NCI-H526 (cell line): ENCODE results near the gene CLCN4.

Experiments
- DNase-seq, 2 experiments: peaks; one replicate each; lab custom pipeline; 2025; lab: John Stamatoyannopoulos, UW

CLCN4 gene

GRCh38 chrX:10167573-10167972 is 10.8 kb downstream of the CLCN4 start:
- DNase-seq, result no peak

- no peak for DNase-seq
Measured at GRCh38 chrX:10168226-10168625, 11.5 kb downstream of the CLCN4 start.

DNA sequence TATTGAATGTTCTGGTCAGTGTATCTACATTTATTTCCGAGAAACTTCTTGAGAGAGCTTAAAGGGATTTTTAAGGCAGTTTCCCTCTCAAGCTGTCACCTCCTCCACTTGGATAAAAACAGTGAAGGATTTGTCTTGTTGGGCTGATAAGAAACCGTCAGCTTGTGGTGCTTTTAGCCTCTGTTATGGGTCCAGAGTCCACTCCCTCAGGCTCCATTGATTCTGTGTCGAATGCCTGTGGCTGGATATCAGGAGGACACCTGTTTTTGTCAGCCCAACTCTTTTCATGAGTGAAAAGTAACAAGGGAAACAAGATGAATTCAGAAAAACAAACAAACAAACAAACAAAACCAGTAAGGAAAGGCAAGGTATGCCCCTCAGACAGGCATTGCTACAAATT is 12.4 kb downstream of the CLCN4 start:
- peak in 1 of 2 experiments; percentile 37 for DNase-seq

DNA sequence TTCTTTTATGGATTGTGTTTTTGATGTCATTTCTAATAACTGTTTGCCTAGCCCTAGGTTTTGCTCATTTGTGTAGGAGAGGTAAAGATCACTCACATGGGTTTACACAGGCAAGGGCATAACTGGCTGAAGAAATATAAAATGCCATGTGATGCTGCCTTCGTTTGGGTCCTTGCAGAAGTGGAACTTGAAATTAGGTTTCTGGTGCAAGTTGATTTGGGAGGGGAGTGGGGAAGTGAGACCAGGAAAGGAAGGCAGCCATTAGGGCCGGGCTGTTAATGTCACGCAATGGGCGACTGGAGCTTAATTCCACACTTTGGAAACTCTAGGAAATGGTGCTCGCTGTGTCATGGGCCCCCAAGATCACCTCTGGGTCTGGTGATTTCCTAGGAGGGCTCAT is 14.5 kb downstream of the CLCN4 start:
- no peak for DNase-seq

DNA sequence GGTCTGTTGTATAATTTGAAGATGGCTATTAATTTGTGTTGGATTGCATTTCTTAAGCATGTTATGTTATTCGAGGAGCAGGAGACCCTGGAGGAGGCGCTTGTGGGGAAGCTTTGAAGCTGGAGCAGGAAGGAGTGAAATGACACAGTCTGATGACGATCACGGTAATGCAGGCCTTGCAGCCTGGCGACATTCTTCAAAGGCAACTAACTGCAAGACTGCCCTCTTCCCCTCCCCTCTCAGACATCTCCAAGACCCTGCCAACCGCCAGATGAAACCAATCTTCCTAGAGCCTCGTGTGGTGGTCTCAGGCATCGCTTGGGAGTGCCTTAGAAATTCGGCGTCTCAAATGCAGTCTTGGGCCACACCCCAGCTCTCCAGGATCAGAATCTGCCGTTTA is 16.1 kb downstream of the CLCN4 start:
- no peak for DNase-seq

DNA sequence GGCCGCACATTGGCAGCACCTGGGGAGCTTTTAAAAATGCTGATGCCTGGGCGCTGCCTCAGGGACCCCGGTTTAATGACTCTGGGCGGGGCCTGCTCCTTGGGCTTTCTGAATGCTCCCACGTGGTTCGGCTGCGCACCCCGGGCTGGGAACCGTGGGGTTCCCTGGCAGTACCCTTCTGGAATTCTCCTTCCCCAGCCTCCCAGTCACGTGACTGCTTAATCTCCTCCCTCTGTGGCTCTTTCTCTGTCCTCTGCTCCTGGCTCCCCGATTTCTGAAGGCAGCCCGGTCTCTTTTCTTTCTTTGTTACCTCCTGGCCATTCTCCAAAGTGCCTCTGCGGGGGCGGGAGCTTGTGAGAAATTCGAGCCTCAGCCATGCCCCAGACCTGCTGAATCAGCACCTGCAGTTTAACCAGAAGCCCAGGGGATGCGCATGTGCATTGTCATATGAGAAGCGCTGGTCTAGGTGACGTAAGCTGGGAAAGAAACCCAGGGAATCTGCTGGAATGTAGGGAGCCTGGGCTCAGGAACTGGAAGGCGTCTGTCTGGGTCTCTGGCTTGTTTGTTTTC is 16.6 kb downstream of the CLCN4 start:
- DNase-seq, result peak in 1 of 2 experiments; percentile 19

GRCh38 chrX:10174051-10174450 is 17.3 kb downstream of the CLCN4 start:
- DNase-seq, result no peak

DNA sequence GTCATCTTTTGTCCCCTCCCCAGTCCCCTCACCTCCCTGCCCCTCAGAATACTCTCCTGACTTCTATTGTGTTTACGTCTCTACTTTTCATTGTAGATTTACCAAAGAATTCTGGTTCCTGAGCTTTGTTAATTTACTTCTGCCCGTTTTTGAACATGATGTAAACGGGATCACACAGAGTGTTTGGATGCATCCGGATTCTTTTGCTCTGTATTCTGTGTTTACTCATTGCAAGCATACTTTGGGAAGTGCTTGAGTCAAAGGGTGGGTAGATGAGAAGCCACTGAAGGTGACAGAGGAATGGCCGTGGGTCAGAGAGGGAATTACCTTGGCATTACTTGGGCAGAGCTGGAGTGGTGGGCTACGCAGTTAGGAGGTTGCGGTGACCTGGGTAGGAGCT is 18.0 kb downstream of the CLCN4 start:
- DNase-seq, result no peak

DNA sequence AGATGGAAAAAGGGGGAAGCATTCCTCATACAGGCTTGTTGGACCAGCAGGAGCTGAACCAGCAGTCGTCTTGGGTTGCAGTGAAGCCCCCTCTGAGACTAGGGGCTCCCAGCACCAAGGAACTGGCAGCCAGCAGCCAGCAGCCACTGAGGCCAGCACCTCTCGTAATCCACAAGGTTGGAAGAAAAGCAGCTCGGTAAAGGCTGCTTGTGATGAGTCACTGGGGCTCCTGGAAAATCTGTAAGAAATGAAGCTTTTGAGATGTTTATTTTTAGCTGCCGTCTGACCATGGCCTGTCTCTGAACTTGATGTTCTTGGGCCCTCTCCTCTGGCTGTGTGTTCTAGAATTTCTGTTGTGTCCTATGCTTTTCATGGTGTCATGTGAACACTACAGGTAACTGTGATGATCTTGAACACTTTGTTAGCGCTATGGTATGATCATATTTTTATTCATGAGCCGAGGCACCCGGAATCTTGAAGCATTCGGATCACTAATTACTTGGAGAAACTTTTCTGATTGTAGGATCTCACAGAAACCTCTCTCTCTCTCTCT is 18.6 kb downstream of the CLCN4 start:
- no peak for DNase-seq

DNA sequence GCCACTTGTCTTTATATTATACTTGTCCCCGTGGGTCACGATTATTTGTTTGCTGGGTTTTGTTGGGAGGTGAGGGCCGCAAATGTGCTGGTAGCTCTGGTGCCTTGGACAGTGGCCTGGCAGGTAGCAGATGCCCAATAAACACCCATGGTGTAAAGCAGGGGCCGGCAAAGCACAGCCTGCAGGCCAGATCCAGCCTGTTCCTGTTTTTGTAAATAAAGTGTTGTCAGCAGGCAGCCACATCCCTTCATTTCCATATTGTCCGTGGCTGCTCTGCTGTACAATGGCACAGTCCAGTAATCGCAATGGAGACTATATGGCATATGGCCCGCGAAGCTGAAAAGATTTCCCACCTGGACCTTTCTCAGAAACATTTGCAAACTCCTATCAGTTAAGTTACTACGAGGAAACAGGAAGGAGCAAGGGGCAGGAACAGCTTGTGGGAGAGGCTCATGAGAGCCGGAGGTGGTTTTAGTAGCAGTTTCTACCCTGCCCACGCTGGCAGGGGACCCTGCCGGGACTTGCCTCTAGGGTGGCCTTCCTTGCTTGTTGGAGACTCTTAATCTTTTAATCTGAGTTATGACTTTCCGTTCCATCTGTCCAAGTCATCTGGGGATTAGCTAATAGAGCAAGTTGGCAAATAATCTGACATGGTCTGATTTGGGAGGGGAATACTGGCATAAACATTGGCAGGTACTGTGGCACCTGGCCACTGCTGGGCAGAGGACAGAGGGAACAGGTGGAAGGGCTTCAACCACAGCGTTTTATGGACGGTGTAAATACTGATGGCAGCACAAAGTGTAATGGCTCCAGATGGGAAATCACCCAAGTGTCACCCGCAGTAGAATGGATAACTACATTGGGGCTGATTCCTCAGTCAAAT is 19.6 kb downstream of the CLCN4 start:
- DNase-seq, result peak in 1 of 2 experiments; percentile 39

DNA sequence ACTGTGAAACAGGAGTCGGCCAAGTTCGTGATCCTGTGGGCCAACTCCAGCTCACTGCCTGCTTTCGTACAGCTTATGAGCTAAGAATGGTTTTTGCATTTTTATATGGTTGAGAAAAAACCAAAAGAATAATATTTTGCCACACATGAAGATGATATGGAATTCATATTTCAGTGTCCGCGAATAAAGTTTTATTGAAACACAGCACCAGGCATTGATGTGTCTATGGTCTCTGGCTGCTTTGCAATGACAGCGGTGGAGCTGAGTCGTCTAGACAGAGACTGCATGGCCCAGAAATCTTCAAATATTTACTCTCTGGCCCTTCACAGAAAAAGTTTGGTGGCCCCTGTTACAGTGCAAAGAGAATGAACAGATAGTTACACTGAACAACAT is 20.2 kb downstream of the CLCN4 start:
- no peak for DNase-seq

DNA sequence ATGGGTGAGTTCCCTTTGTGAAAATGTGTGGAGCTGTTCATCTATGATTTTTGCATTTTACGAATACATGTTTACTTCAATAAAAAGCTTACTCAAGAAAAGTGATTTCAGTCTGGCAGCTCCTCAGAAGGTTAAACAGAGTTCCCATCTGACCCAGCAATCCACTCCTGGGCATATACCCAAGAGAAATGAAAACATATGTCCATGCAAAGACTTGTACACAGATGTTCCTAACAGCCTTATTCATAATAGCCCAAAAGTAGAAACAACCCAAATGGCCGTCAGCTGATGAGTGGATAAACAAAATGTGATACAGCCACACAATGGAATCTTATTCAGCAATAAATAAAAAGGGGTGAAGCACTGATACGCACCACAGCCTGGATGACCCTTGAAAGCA is 20.8 kb downstream of the CLCN4 start:
- DNase-seq, result no peak

DNA sequence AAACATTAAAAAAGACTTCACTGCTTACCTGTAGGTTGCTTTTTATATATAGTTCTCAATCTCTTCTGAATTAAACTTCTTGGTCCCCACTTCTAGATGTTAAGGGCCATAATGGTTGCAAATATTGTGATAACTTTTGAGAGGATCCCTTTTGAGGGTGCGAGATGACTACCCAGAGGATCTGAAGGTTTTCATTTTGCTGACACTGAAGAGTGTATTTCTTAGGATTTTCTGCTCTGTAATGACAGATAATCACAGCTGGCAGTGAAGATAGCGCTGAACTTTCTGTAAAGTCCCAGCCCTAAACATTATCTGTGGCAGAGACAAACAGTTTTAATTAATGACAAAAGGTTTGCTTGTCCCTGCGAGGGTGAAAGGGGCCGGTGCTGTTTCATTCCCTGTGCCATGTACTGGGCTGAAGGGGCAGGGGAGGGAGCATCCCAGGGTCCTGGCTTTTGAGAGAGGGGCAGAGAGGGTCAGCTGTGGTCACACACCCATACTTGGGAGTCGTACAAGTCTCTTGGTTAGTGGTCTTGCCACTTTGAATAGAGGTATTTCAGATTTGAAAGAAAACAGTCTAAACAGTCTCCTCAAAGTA is 22.2 kb downstream of the CLCN4 start:
- DNase-seq, result no peak

DNA sequence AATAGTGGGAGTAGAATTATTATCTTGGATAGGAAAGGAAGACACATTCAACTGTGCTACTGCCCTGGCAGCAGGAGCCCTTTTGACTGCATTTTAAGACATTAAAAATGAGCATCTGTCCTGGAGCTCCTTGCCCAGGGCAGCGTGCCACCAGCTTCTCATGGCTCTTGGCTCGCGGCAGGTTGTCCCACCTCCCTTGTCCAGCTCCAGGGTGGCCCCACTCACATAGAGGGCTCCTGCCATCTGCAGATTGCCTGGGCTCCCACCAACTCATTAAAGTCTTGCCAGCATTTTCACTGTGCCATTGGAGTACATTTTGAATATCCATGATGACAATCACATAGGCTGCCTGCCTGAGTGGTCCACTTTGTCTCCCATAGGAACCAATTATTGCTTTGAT is 27.0 kb downstream of the CLCN4 start:
- DNase-seq, result no peak

GRCh38 chrX:10184411-10184810 is 27.6 kb downstream of the CLCN4 start:
- DNase-seq, result no peak

- no peak for DNase-seq
Measured at GRCh38 chrX:10186355-10186754, 29.6 kb downstream of the CLCN4 start.

DNA sequence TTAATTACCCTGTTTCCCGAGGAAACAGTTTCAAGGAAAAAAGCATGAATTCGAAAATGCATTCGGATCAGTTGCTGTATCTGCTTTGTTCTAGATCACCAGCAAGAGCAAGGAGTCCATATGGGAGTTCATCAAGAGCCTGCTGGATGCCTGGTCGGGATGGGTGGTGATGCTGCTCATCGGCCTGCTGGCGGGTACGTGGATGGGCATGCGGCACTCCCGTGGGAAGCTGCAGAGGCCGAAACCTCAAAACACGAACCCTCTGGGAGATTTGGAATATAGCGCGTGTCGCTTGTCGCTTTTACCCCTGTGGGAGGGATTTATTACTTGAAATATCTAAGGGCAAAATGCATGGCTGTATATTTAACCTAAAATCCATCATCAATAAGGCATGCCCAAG is 30.6 kb downstream of the CLCN4 start:
- DNase-seq, result no peak

DNA sequence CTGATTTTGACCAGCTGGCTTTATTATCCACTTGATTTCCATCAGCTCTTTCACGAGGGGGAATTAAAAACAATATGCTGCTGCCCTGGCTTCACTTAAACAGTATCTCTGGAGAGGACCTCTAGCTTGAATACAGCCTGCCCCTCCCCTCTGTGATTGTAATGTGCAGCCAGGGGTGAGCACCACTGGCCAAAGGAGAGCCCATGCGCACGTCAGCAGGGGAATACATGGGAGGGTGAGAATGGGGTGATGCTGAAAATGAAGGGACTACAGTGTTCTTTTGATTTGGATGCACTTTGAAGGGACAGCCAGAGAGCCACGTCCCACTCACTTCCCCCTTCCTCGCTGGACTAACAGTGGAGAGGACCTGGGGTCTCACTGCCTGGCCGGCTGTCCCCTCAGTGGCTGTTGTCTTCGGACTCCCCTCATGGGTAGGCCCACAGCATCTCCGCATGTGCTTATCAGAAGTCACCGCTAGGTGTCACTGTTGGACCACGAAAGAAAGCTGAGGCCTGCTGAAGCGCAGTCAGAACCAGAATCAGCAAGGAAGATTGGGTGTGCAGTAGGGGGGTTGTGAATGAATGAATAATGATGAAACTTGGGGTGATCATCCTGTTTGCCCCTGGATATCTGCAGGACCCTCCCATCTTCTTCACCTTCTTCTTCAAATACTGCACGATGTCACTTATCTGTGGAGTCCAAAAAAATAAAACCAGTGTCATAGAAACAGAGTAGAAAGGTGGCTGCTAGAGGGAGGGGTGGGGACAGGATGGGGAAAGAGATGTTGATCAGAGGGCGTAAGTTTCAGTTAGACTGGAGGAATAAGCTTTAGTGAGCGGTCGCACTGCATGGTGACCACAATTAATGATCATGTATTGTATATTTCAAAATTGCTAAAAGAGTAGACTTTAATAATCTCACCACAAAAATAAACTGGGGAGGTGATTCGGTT is 32.8 kb downstream of the CLCN4 start:
- peak; percentile 54 to 85 for DNase-seq

DNA sequence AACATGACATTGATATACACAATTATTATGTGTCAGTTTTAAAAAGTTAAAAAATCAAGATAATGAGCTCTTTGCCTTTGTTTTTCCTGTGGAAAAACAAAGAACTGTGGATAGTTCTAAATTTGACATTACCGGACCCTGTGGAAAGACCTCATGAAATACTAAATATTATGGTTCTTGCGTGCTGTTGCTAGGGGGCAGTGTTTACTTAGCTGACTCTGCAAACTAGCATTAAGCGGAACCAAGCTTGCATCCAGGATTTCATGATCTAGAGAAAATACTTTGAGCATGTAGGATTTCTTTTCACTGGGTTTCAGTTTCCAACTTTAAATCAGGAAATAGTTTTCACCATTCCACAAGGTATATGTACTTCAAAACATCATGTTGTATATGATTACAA is 33.6 kb downstream of the CLCN4 start:
- peak; percentile 60 to 84 for DNase-seq

GRCh38 chrX:10193587-10193986 is 36.8 kb downstream of the CLCN4 start:
- no peak for DNase-seq

DNA sequence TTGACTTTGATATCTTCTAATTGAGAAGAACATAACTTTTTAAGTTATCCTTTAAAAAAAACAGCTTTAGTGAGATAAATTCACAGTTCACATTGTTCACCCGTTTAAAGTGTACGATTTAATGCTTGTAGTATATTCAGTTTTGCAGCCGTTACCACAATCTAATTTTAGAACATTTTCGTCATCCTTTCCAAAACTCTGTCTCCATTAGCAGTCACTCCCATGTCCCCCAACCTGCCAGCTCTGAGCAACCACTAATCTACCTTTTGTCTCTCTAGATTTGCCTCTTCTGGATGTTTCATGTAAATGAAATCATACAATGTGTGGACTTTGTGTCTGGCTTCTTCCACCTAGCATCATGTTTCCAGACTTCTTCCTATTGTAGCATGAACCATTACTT is 38.6 kb downstream of the CLCN4 start:
- DNase-seq, result no peak

GRCh38 chrX:10195947-10196346 is 39.2 kb downstream of the CLCN4 start:
- no peak for DNase-seq
